ENCODE data around the gene ZNF574.

- TF ChIP-seq, protein P1, sequence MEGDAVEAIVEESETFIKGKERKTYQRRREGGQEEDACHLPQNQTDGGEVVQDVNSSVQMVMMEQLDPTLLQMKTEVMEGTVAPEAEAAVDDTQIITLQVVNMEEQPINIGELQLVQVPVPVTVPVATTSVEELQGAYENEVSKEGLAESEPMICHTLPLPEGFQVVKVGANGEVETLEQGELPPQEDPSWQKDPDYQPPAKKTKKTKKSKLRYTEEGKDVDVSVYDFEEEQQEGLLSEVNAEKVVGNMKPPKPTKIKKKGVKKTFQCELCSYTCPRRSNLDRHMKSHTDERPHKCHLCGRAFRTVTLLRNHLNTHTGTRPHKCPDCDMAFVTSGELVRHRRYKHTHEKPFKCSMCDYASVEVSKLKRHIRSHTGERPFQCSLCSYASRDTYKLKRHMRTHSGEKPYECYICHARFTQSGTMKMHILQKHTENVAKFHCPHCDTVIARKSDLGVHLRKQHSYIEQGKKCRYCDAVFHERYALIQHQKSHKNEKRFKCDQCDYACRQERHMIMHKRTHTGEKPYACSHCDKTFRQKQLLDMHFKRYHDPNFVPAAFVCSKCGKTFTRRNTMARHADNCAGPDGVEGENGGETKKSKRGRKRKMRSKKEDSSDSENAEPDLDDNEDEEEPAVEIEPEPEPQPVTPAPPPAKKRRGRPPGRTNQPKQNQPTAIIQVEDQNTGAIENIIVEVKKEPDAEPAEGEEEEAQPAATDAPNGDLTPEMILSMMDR (IDR thresholded peaks at IDR 0.05): no peak
- TF ChIP-seq NRF1 (IDR thresholded peaks at IDR 0.05; ENCODE audit: low read depth, low read length): no peak
These were observed 6.2 kb upstream of the ZNF574 start, which contains the start of gene GRIK5 for GRCh38 chr19:42069619-42070351.
